ENCODE results near the gene SLC6A6.

DNA sequence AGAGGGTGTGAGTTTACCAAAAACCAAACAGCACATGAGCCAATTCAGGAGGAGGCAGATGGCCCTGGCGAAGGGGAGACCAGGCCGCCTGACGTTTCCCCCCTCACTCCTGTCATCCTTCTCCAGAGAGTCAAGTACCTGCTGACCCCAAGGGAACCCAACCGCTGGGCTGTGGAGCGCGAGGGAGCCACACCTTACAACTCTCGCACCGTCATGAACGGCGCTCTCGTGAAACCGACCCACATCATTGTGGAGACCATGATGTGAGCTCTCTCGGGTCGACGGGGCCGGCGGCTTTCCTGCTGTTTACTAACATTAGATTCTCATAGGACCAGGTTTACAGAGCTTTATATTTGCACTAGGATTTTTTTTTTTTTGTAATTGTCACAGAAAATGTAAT, 82.3 kb downstream of the SLC6A6 start:
- TF ChIP-seq, protein P1, sequence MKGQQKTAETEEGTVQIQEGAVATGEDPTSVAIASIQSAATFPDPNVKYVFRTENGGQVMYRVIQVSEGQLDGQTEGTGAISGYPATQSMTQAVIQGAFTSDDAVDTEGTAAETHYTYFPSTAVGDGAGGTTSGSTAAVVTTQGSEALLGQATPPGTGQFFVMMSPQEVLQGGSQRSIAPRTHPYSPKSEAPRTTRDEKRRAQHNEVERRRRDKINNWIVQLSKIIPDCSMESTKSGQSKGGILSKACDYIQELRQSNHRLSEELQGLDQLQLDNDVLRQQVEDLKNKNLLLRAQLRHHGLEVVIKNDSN (CRISPR knock-in tag; IDR thresholded peaks at IDR 0.05): no peak
- no peak for TF ChIP-seq ELF4 (CRISPR knock-in tag; IDR thresholded peaks at IDR 0.05; ENCODE audit: low read depth)
- TF ChIP-seq, protein P2, sequence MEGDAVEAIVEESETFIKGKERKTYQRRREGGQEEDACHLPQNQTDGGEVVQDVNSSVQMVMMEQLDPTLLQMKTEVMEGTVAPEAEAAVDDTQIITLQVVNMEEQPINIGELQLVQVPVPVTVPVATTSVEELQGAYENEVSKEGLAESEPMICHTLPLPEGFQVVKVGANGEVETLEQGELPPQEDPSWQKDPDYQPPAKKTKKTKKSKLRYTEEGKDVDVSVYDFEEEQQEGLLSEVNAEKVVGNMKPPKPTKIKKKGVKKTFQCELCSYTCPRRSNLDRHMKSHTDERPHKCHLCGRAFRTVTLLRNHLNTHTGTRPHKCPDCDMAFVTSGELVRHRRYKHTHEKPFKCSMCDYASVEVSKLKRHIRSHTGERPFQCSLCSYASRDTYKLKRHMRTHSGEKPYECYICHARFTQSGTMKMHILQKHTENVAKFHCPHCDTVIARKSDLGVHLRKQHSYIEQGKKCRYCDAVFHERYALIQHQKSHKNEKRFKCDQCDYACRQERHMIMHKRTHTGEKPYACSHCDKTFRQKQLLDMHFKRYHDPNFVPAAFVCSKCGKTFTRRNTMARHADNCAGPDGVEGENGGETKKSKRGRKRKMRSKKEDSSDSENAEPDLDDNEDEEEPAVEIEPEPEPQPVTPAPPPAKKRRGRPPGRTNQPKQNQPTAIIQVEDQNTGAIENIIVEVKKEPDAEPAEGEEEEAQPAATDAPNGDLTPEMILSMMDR (IDR thresholded peaks at IDR 0.05): no peak
- TF ChIP-seq STAT6 (CRISPR knock-in tag; conservative IDR thresholded peaks at IDR 0.05; ENCODE audit: low read depth): no peak
- TF ChIP-seq NFYB (CRISPR knock-in tag; conservative IDR thresholded peaks at IDR 0.05; ENCODE audit: low read depth): no peak
- TF ChIP-seq, protein P3, sequence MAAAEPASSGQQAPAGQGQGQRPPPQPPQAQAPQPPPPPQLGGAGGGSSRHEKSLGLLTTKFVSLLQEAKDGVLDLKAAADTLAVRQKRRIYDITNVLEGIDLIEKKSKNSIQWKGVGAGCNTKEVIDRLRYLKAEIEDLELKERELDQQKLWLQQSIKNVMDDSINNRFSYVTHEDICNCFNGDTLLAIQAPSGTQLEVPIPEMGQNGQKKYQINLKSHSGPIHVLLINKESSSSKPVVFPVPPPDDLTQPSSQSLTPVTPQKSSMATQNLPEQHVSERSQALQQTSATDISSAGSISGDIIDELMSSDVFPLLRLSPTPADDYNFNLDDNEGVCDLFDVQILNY (CRISPR knock-in tag; IDR thresholded peaks at IDR 0.05): no peak
- no peak for TF ChIP-seq SMAD3 (CRISPR knock-in tag; IDR thresholded peaks at IDR 0.05; ENCODE audit: borderline replicate concordance)
- no peak for TF ChIP-seq ESRRA (CRISPR knock-in tag; IDR thresholded peaks at IDR 0.05; ENCODE audit: borderline replicate concordance)
- TF ChIP-seq, protein P4, sequence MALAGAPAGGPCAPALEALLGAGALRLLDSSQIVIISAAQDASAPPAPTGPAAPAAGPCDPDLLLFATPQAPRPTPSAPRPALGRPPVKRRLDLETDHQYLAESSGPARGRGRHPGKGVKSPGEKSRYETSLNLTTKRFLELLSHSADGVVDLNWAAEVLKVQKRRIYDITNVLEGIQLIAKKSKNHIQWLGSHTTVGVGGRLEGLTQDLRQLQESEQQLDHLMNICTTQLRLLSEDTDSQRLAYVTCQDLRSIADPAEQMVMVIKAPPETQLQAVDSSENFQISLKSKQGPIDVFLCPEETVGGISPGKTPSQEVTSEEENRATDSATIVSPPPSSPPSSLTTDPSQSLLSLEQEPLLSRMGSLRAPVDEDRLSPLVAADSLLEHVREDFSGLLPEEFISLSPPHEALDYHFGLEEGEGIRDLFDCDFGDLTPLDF (CRISPR knock-in tag; IDR thresholded peaks at IDR 0.05): no peak
- no peak for TF ChIP-seq AR (CRISPR knock-in tag; IDR thresholded peaks at IDR 0.05)
- TF ChIP-seq, protein P5, sequence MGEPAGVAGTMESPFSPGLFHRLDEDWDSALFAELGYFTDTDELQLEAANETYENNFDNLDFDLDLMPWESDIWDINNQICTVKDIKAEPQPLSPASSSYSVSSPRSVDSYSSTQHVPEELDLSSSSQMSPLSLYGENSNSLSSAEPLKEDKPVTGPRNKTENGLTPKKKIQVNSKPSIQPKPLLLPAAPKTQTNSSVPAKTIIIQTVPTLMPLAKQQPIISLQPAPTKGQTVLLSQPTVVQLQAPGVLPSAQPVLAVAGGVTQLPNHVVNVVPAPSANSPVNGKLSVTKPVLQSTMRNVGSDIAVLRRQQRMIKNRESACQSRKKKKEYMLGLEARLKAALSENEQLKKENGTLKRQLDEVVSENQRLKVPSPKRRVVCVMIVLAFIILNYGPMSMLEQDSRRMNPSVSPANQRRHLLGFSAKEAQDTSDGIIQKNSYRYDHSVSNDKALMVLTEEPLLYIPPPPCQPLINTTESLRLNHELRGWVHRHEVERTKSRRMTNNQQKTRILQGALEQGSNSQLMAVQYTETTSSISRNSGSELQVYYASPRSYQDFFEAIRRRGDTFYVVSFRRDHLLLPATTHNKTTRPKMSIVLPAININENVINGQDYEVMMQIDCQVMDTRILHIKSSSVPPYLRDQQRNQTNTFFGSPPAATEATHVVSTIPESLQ (CRISPR knock-in tag; IDR thresholded peaks at IDR 0.05): no peak
- no peak for TF ChIP-seq JUN (CRISPR knock-in tag; IDR thresholded peaks at IDR 0.05)
- no peak for TF ChIP-seq MXD4 (CRISPR knock-in tag; IDR thresholded peaks at IDR 0.05; ENCODE audit: borderline replicate concordance)
